ENCODE measurements around the gene SLC22A6. TPM values are rescaled to one million over a fixed set of nuclear protein-coding genes. Genes with fewer than 3 reads are reported as not detected.

SLC22A6 gene
- total RNA-seq, 1 experiment from 2014 or later, result not detected

DNA sequence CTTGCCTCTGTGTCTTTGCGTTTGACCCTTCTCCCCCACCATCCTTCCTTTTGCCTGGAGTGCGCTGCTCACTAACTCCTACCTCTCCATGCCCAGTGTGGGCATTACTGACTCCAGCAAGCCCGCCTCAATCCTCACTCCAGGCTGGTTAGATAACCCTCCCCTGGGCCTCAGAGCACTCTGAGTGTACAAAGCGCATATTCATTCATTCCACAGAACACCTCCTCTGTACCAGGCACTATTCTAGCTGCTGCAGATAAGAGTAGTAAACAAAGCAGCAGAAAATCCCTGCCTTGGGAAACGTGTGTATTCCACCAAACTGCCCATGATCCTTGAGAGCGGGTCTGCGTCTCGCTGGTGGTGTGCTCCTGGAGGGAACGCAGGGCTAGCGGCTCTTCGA, 27.7 kb upstream of the SLC22A6 start:
- no peak overlapping the region for H3K27ac Mint-ChIP-seq
- CTCF ChIA-PET, result interaction anchor here (2.5 to 9.1 kb wide), 3 partner anchors 8 to 107 kb away, joined by 11 to 105 read pairs (median 39); no protein-coding TSS in a partner anchor
- H3K9me3 Mint-ChIP-seq, result no peaks in the 10 kb centered on the region
- no peaks in the 10 kb centered on the region for H3K36me3 Mint-ChIP-seq
- POLR2A ChIA-PET, result no interaction called here
- DNase-seq (ENCODE audit: low spot score), result no peak
- ATAC-seq, result no peak
- peaks cover 17% of the 10 kb centered on the region for H3K4me1 Mint-ChIP-seq
- H3K4me3 Mint-ChIP-seq, result no peak overlapping the region
- no peak for TF ChIP-seq MXD4 (CRISPR knock-in tag; IDR thresholded peaks at IDR 0.05; ENCODE audit: borderline replicate concordance)
- no peak for TF ChIP-seq SP1 (CRISPR knock-in tag; conservative IDR thresholded peaks at IDR 0.05)
- TF ChIP-seq GTF2I (CRISPR knock-in tag; conservative IDR thresholded peaks at IDR 0.05), result no peak
- no peak for TF ChIP-seq ZMAT4 (CRISPR knock-in tag; IDR thresholded peaks at IDR 0.05)
- TF ChIP-seq, protein P1, sequence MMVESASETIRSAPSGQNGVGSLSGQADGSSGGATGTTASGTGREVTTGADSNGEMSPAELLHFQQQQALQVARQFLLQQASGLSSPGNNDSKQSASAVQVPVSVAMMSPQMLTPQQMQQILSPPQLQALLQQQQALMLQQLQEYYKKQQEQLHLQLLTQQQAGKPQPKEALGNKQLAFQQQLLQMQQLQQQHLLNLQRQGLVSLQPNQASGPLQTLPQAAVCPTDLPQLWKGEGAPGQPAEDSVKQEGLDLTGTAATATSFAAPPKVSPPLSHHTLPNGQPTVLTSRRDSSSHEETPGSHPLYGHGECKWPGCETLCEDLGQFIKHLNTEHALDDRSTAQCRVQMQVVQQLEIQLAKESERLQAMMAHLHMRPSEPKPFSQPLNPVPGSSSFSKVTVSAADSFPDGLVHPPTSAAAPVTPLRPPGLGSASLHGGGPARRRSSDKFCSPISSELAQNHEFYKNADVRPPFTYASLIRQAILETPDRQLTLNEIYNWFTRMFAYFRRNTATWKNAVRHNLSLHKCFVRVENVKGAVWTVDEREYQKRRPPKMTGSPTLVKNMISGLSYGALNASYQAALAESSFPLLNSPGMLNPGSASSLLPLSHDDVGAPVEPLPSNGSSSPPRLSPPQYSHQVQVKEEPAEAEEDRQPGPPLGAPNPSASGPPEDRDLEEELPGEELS (CRISPR knock-in tag; IDR thresholded peaks at IDR 0.05), result no peak
- TF ChIP-seq, protein P2, sequence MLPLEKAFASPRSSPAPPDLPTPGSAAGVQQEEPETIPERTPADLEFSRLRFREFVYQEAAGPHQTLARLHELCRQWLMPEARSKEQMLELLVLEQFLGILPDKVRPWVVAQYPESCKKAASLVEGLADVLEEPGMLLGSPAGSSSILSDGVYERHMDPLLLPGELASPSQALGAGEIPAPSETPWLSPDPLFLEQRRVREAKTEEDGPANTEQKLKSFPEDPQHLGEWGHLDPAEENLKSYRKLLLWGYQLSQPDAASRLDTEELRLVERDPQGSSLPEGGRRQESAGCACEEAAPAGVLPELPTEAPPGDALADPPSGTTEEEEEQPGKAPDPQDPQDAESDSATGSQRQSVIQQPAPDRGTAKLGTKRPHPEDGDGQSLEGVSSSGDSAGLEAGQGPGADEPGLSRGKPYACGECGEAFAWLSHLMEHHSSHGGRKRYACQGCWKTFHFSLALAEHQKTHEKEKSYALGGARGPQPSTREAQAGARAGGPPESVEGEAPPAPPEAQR (CRISPR knock-in tag; IDR thresholded peaks at IDR 0.05), result no peak
- no peak for TF ChIP-seq HMGA2 (CRISPR knock-in tag; IDR thresholded peaks at IDR 0.05)
- TF ChIP-seq ZNF423 (CRISPR knock-in tag; IDR thresholded peaks at IDR 0.05), result no peak
- no peak for TF ChIP-seq CBFB (CRISPR knock-in tag; IDR thresholded peaks at IDR 0.05; ENCODE audit: low read depth)
- TF ChIP-seq ERG (CRISPR knock-in tag; IDR thresholded peaks at IDR 0.05), result no peak
- no peak for TF ChIP-seq CTCF (IDR thresholded peaks at IDR 0.05)
- TF ChIP-seq, protein P3, sequence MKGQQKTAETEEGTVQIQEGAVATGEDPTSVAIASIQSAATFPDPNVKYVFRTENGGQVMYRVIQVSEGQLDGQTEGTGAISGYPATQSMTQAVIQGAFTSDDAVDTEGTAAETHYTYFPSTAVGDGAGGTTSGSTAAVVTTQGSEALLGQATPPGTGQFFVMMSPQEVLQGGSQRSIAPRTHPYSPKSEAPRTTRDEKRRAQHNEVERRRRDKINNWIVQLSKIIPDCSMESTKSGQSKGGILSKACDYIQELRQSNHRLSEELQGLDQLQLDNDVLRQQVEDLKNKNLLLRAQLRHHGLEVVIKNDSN (CRISPR knock-in tag; IDR thresholded peaks at IDR 0.05), result no peak
- TF ChIP-seq, protein P4, sequence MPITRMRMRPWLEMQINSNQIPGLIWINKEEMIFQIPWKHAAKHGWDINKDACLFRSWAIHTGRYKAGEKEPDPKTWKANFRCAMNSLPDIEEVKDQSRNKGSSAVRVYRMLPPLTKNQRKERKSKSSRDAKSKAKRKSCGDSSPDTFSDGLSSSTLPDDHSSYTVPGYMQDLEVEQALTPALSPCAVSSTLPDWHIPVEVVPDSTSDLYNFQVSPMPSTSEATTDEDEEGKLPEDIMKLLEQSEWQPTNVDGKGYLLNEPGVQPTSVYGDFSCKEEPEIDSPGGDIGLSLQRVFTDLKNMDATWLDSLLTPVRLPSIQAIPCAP (CRISPR knock-in tag; IDR thresholded peaks at IDR 0.05), result no peak
- TF ChIP-seq STAT6 (CRISPR knock-in tag; conservative IDR thresholded peaks at IDR 0.05; ENCODE audit: low read depth), result no peak
- TF ChIP-seq, protein P5, sequence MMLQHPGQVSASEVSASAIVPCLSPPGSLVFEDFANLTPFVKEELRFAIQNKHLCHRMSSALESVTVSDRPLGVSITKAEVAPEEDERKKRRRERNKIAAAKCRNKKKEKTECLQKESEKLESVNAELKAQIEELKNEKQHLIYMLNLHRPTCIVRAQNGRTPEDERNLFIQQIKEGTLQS (CRISPR knock-in tag; conservative IDR thresholded peaks at IDR 0.05), result no peak
- peaks cover 2% of the 10 kb centered on the region; the same call in 1 of the 2 replicates for H3K27me3 Mint-ChIP-seq (ENCODE audit: low read depth)
